HepG2 (cell line): ENCODE data around the gene RBBP8NL. TPM values are rescaled to one million over a fixed set of nuclear protein-coding genes. Genes with fewer than 3 reads are reported as not detected.
A peak's percentile ranks its signal among the peaks of the same experiment; 100 is the strongest.

Experiments used
- HMGXB3 ChIP-seq: sonication (generic); formaldehyde crosslinking; IDR thresholded peaks from 2 replicates; pipeline ENCODE4 v1.4.0; 2020; ENCODE audit warnings: missing genetic modification reagents, borderline replicate concordance
- KAT7 ChIP-seq: IDR thresholded peaks from 2 replicates; pipeline ENCODE4 v1.6.1; 2018; ENCODE audit warnings: borderline replicate concordance, missing compliant biosample characterization
- NCOA5 ChIP-seq: sonication (generic); formaldehyde crosslinking; IDR thresholded peaks from 2 replicates; pipeline ENCODE4 v1.4.0; 2020; ENCODE audit warnings: missing genetic modification reagents
- POGK ChIP-seq: sonication (generic); formaldehyde crosslinking; conservative IDR thresholded peaks from 2 replicates; pipeline ENCODE4 v1.8.0; 2022; ENCODE audit warnings: mild to moderate bottlenecking, moderate library complexity, missing genetic modification reagents
- SATB2 ChIP-seq: sonication (generic); formaldehyde crosslinking; IDR thresholded peaks from 2 replicates; pipeline ENCODE4 v1.5.0; 2020; ENCODE audit warnings: missing genetic modification reagents
- ZBTB1 ChIP-seq: sonication (generic); formaldehyde crosslinking; IDR thresholded peaks from 2 replicates; pipeline ENCODE4 v1.4.0; 2020; ENCODE audit warnings: missing genetic modification reagents, borderline replicate concordance
- ZNF224 ChIP-seq: sonication (generic); formaldehyde crosslinking; IDR thresholded peaks from 2 replicates; pipeline ENCODE4 v1.5.0; 2020; ENCODE audit warnings: mild to moderate bottlenecking, missing genetic modification reagents
- ZNF367 ChIP-seq: sonication (generic); formaldehyde crosslinking; IDR thresholded peaks from 2 replicates; pipeline ENCODE4 v1.4.0; 2020; ENCODE audit warnings: missing genetic modification reagents, borderline replicate concordance
- polyA plus RNA-seq, 8 experiments: library from polyadenylated mRNA; depleted of rRNA in 3 of 8; stranded (reverse) in 7 of 8; unstranded in 1 of 8; fragments of >200 nt; fragmentation: Illumina TruSeq in 4 of 8; extraction: Trizol in 4 of 8; gene quantifications; 2 replicates each; pipeline versions ENCODE4 v1.2.1 to v1.2.3, GENCODE V29; 2011 to 2016; ENCODE audit warnings: low read depth in 4 of 8, missing spikeins in 1 of 8, mixed read lengths in 1 of 8; ENCODE audit not compliant: insufficient read depth in 1 of 8
- total RNA-seq, 5 experiments: library from RNA; depleted of rRNA; stranded (reverse); fragments of >200 nt; fragmentation: Illumina TruSeq; extraction: Trizol; gene quantifications; 2 replicates each; pipeline ENCODE4 v1.2.3, GENCODE V29; 2016; ENCODE audit warnings: low read depth in 1 of 5
- TF ChIP-seq, protein P1 (sequence below): sonication (generic); formaldehyde crosslinking; IDR thresholded peaks from 2 replicates; pipeline ENCODE4 v1.8.1; 2022; ENCODE audit warnings: low read depth, mild to moderate bottlenecking, missing genetic modification reagents
- TF ChIP-seq, protein P2 (sequence below): sonication (generic); formaldehyde crosslinking; IDR thresholded peaks from 2 replicates; pipeline ENCODE4 v1.5.0; 2020; ENCODE audit warnings: mild to moderate bottlenecking, missing genetic modification reagents, borderline replicate concordance
- TF ChIP-seq, protein P3 (sequence below): sonication (generic); formaldehyde crosslinking; IDR thresholded peaks from 2 replicates; pipeline ENCODE4 v1.5.1; 2020; ENCODE audit warnings: mild to moderate bottlenecking, missing genetic modification reagents, borderline replicate concordance

Gene RBBP8NL
- total and polyA plus RNA-seq, 2 of the 13 experiments (the other 11 are each of a cell fraction or from before 2014, with no cell fraction given): 0.69 to 0.86 TPM

- TF ChIP-seq, protein P1, sequence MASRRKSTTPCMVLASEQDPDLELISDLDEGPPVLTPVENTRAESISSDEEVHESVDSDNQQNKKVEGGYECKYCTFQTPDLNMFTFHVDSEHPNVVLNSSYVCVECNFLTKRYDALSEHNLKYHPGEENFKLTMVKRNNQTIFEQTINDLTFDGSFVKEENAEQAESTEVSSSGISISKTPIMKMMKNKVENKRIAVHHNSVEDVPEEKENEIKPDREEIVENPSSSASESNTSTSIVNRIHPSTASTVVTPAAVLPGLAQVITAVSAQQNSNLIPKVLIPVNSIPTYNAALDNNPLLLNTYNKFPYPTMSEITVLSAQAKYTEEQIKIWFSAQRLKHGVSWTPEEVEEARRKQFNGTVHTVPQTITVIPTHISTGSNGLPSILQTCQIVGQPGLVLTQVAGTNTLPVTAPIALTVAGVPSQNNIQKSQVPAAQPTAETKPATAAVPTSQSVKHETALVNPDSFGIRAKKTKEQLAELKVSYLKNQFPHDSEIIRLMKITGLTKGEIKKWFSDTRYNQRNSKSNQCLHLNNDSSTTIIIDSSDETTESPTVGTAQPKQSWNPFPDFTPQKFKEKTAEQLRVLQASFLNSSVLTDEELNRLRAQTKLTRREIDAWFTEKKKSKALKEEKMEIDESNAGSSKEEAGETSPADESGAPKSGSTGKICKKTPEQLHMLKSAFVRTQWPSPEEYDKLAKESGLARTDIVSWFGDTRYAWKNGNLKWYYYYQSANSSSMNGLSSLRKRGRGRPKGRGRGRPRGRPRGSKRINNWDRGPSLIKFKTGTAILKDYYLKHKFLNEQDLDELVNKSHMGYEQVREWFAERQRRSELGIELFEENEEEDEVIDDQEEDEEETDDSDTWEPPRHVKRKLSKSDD (CRISPR knock-in tag): peak; percentile 88
- peak; percentile 91 for TF ChIP-seq POGK
- TF ChIP-seq ZNF224: no peak; the same call in 1 of the 2 replicates
- TF ChIP-seq ZNF367 (CRISPR knock-in tag): no peak
- TF ChIP-seq KAT7 (CRISPR knock-in tag): peak; percentile 97
- peak; percentile 91 for TF ChIP-seq HMGXB3 (CRISPR knock-in tag)
- peak; percentile 42; the same call in 1 of the 2 replicates for TF ChIP-seq ZBTB1 (CRISPR knock-in tag)
- TF ChIP-seq, protein P2, sequence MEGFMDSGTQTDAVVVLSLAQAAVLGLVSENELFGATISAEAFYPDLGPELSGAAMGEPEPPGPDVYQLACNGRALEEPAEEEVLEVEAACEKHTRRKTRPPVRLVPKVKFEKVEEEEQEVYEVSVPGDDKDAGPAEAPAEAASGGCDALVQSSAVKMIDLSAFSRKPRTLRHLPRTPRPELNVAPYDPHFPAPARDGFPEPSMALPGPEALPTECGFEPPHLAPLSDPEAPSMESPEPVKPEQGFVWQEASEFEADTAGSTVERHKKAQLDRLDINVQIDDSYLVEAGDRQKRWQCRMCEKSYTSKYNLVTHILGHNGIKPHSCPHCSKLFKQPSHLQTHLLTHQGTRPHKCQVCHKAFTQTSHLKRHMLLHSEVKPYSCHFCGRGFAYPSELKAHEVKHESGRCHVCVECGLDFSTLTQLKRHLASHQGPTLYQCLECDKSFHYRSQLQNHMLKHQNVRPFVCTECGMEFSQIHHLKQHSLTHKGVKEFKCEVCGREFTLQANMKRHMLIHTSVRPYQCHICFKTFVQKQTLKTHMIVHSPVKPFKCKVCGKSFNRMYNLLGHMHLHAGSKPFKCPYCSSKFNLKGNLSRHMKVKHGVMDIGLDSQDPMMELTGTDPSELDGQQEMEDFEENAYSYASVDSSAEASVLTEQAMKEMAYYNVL (CRISPR knock-in tag): 0 out of 2 replicates have a peak, but pooled peaks have one; percentile 78
- TF ChIP-seq SATB2 (CRISPR knock-in tag): no peak
- no peak for TF ChIP-seq NCOA5
- TF ChIP-seq, protein P3, sequence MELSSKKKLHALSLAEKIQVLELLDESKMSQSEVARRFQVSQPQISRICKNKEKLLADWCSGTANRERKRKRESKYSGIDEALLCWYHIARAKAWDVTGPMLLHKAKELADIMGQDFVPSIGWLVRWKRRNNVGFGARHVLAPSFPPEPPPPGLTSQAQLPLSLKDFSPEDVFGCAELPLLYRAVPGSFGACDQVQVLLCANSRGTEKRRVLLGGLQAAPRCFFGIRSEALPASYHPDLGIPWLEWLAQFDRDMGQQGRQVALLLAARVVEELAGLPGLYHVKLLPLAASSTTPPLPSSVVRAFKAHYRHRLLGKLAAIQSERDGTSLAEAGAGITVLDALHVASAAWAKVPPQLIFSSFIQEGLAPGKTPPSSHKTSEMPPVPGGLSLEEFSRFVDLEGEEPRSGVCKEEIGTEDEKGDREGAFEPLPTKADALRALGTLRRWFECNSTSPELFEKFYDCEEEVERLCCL (CRISPR knock-in tag): no peak; the same call in 1 of the 2 replicates
These were observed 40.7 kb downstream of the RBBP8NL start, which contains the start of gene RPS21 (continued) for GRCh38 chr20:62386383-62387218.
